SK-N-SH (cell line): ENCODE results near the gene VEGFA. TPM values are rescaled to one million over a fixed set of nuclear protein-coding genes. Genes with fewer than 3 reads are reported as not detected.

Experiments used
- CTCF ChIA-PET: fragments of 300-600, 350-600 bp; formaldehyde crosslinking; extraction: SDS; loops from one replicate; lab custom pipeline; 2021; lab: Yijun Ruan, JAX
- POLR2A ChIA-PET: fragments of 350-600 bp; sonication (Branson Sonifier 250); formaldehyde crosslinking; extraction: SDS; loops from one replicate; lab custom pipeline; 2020; ENCODE audit warnings: antibody characterized with exemption, inconsistent platforms; lab: Yijun Ruan, JAX
- DNase-seq: peaks from one replicate; pipeline ENCODE4 v3.0.0; 2012
- H2AFZ ChIP-seq: fragments of 200-600 bp; sonication (generic); 2 replicates; pipeline ENCODE4 v1.8.1; 2016; ENCODE audit warnings: antibody characterized with exemption, mild to moderate bottlenecking, low read depth
- H3F3A ChIP-seq: fragments of 200-600 bp; sonication (generic); replicated peaks from 2 replicates; pipeline ENCODE3; 2016; ENCODE audit warnings: antibody characterized with exemption, mild to moderate bottlenecking; ENCODE audit not compliant: insufficient read depth
- H3K27ac ChIP-seq, 2 experiments: fragments of 200-500 bp in 1 of 2; fragments of 200-600 bp in 1 of 2; sonication (Bioruptor generic) in 1 of 2; sonication (generic), shearing (Covaris generic) in 1 of 2; 2 replicates each; pipeline versions ENCODE4 v1.5.1 to v1.6.1; 2014 to 2016; ENCODE audit warnings: low read depth in 2 of 2, inconsistent platforms in 1 of 2, low read length in 1 of 2, mild to moderate bottlenecking in 1 of 2, mixed read lengths in 1 of 2
- H3K27me3 ChIP-seq: fragments of 200-600 bp; sonication (generic), shearing (Covaris generic); 2 replicates; pipeline ENCODE4 v1.6.1; 2016; ENCODE audit warnings: mixed run types; ENCODE audit not compliant: insufficient read depth
- H3K36me3 ChIP-seq, 2 experiments: fragments of 200-500 bp in 1 of 2; fragments of 200-600 bp in 1 of 2; sonication (Bioruptor generic) in 1 of 2; sonication (generic) in 1 of 2; replicated peaks in 1 of 2; 2 replicates each; pipeline versions ENCODE3 to v1.5.1; 2014 to 2016; ENCODE audit warnings: low read length in 1 of 2, mild to moderate bottlenecking in 1 of 2; ENCODE audit not compliant: insufficient read depth in 2 of 2, control insufficient read depth in 1 of 2
- H3K4me1 ChIP-seq, 2 experiments: fragments of 200-500 bp in 1 of 2; fragments of 200-600 bp in 1 of 2; sonication (Bioruptor generic) in 1 of 2; sonication (generic), shearing (Covaris generic) in 1 of 2; 2 replicates each; pipeline versions ENCODE4 v1.5.1 to v1.6.1; 2014 to 2016; ENCODE audit warnings: low read depth in 1 of 2, low read length in 1 of 2, mixed run types in 1 of 2; ENCODE audit not compliant: insufficient read depth in 2 of 2, control insufficient read depth in 1 of 2
- H3K4me2 ChIP-seq: fragments of 200-600 bp; sonication (generic), shearing (Covaris generic); 2 replicates; pipeline ENCODE4 v1.6.1; 2017; ENCODE audit warnings: mixed run types
- H3K4me3 ChIP-seq, 2 experiments: fragments of 200-500 bp in 1 of 2; fragments of 200-600 bp in 1 of 2; sonication (Bioruptor generic) in 1 of 2; sonication (generic), shearing (Covaris generic) in 1 of 2; 2 replicates each; pipeline versions ENCODE4 v1.5.1 to v1.8.1; 2014 to 2016; ENCODE audit warnings: low read depth in 2 of 2, inconsistent platforms in 1 of 2, low read length in 1 of 2, mild to moderate bottlenecking in 1 of 2, mixed read lengths in 1 of 2, moderate library complexity in 1 of 2
- H3K79me2 ChIP-seq: fragments of 200-600 bp; sonication (generic); 2 replicates; pipeline ENCODE4 v1.8.1; 2017; ENCODE audit warnings: mild to moderate bottlenecking; ENCODE audit not compliant: insufficient read depth
- H3K9ac ChIP-seq: fragments of 200-600 bp; sonication (generic); 2 replicates; pipeline ENCODE4 v1.6.1; 2017; ENCODE audit warnings: mixed run types
- H3K9me2 ChIP-seq: fragments of 200-600 bp; sonication (generic); 2 replicates; pipeline ENCODE4 v1.6.1; 2017; ENCODE audit warnings: mixed run types
- H3K9me3 ChIP-seq: fragments of 200-600 bp; sonication (generic); 2 replicates; pipeline ENCODE4 v1.6.1; 2017; ENCODE audit warnings: mixed run types, mild to moderate bottlenecking, moderate library complexity
- H4K20me1 ChIP-seq: fragments of 200-600 bp; sonication (generic); 2 replicates; pipeline ENCODE4 v1.6.1; 2017; ENCODE audit warnings: mild to moderate bottlenecking, mixed run types; ENCODE audit not compliant: insufficient read depth
- CTCF ChIP-seq: fragments of 200-600 bp; sonication (generic); IDR thresholded peaks from 2 replicates; pipeline ENCODE4 v1.6.1; 2017; ENCODE audit warnings: antibody characterized with exemption, mild to moderate bottlenecking, moderate library complexity
- FOSL2 ChIP-seq: IDR thresholded peaks from 2 replicates; pipeline ENCODE4 v1.4.0; 2012; ENCODE audit warnings: low read depth, mild to moderate bottlenecking, moderate library complexity, borderline replicate concordance
- FOXJ3 ChIP-seq: sonication (generic); formaldehyde crosslinking; IDR thresholded peaks from 2 replicates; pipeline ENCODE4 v1.5.1; 2020; ENCODE audit warnings: mild to moderate bottlenecking, missing genetic modification reagents
- FOXM1 ChIP-seq: IDR thresholded peaks from 2 replicates; pipeline ENCODE4 v1.4.0; 2012; ENCODE audit warnings: low read depth, mild to moderate bottlenecking
- GATA2 ChIP-seq: sonication (generic); formaldehyde crosslinking; IDR thresholded peaks from 2 replicates; pipeline ENCODE4 v1.5.0; 2020; ENCODE audit warnings: mild to moderate bottlenecking, missing genetic modification reagents
- IRF3 ChIP-seq: fragments of 150-350 bp; IDR thresholded peaks from 2 replicates; pipeline ENCODE4 v1.6.1; 2016; ENCODE audit warnings: mild to moderate bottlenecking, low read depth, low read length
- JUND ChIP-seq: IDR thresholded peaks from 2 replicates; pipeline ENCODE4 v1.4.0; 2012
- POLR2AphosphoS5 ChIP-seq: IDR thresholded peaks from 2 replicates; pipeline ENCODE4 v1.6.1; 2012; ENCODE audit warnings: low read depth, low read length
- RAD21 ChIP-seq: IDR thresholded peaks from 2 replicates; pipeline ENCODE4 v1.6.1; 2012; ENCODE audit warnings: mild to moderate bottlenecking, low read length
- RFX5 ChIP-seq: IDR thresholded peaks from 2 replicates; pipeline ENCODE4 v1.6.1; 2012; ENCODE audit warnings: mild to moderate bottlenecking, improper control_type of control experiment, low read length
- USF1 ChIP-seq: IDR thresholded peaks from 2 replicates; pipeline ENCODE4 v1.4.0; 2012; ENCODE audit warnings: low read depth, borderline replicate concordance
- WGBS: methylation state at CpG from one replicate; pipeline ENCODE4 v1.1.6; 2017; ENCODE audit warnings: low lambda C conversion rate; 5-methylcytosine and 5-hydroxymethylcytosine counted together
- polyA plus RNA-seq, 3 experiments: library from polyadenylated mRNA; depleted of rRNA; stranded (reverse); fragments of >200 nt; gene quantifications; 2 replicates each; pipeline ENCODE4 v1.2.3, GENCODE V29; 2012
- TF ChIP-seq, protein P1 (sequence below): IDR thresholded peaks from 2 replicates; pipeline ENCODE4 v1.4.0; 2012; ENCODE audit warnings: low read depth

VEGFA gene
- polyA plus RNA-seq, 1 of the 3 experiments (the other 2 are of a cell fraction), result 81.0 TPM

DNA sequence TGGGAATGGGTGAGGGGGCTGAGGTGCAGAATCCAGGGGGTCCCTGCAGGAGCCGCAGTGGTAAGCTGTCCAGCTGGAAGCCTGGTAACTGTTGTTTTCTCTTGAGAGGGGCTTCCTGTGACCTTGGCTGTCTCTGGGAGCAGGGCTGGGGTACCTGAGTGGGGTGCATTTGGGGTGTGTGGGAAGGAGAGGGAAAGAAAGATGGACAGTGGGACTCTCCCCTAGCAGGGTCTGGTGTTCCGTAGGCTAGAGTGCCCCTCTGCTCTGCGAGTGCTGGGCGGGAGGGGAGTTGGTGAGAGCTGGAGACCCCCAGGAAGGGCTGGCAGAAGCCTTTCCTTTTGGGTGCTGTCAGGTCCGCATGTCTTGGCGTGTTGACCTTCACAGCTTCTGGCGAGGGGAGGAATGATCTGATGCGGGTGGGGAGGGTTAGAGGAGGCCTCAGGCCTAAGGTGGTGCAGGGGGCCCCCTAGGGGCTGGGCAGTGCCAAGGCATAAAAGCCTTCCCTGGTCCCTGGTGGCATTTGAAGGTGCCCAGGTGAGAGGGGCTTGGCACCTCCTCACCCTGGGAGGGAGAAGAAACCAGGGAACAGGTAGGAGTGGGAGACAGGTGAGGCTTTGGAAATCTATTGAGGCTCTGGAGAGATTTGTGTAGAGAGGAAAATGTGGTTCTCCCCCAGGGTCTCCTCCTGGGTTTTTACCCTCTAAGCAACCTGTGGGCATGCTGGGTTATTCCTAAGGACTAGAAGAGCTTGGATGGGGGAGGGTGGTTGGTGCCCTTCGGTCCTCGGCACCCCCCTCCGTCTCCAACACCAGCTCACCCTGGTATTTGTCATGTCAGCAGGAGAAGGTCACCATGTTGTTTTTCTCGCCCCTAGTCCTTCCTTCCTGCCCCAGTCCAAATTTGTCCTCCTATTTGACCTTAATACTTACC is 3.3 kb downstream of the VEGFA start (continued):
- TF ChIP-seq CTCF (peak; percentile 67), FOXM1 (no peak), IRF3 (no peak), USF1 (no peak)

- Histone ChIP-seq H3K4me3 (peak overlapping the region; percentile 94 to 95), H3K9ac (no peak overlapping the region), H4K20me1 (peaks cover 57% of the 10 kb centered on the region), H3K4me1 (peaks cover 16 to 58% of the 10 kb centered on the region in 2 experiments), H3K4me2 (peak overlapping the region; percentile 99), H3K36me3 (peaks cover 18 to 35% of the 10 kb centered on the region in 2 experiments), H3K9me2 (no peaks in the 10 kb centered on the region), H3K79me2 (peaks cover 75% of the 10 kb centered on the region), H3K27ac (peak overlapping the region; percentile 33 to 93; a peak in 3 of 4 replicates), H3K27me3 (no peaks in the 10 kb centered on the region), H3F3A (no peaks in the 10 kb centered on the region), H3K9me3 (no peaks in the 10 kb centered on the region; the same call in 1 of the 2 replicates), H2AFZ (no peak overlapping the region)
- ChIA-PET POLR2A (interaction anchor here (0.6 to 3.4 kb wide), 13 partner anchors 8 to 309 kb away, joined by 3 to 11 read pairs (median 4); no protein-coding TSS in a partner anchor), CTCF (interaction anchor here (0.6 to 9.3 kb wide), 71 partner anchors 9 to 450 kb away, joined by 3 to 140 read pairs (median 5); no protein-coding TSS in a partner anchor)
- WGBS, result 79% methylated on average over 12 of the region's 12 CpGs
- no peak for TF ChIP-seq GATA2 (CRISPR knock-in tag)
- TF ChIP-seq RFX5, result no peak
- TF ChIP-seq FOSL2, result no peak
- no peak for TF ChIP-seq JUND
- TF ChIP-seq POLR2AphosphoS5, result no peak
- TF ChIP-seq RAD21, result no peak
- no peak for TF ChIP-seq FOXJ3
- TF ChIP-seq, protein P1, sequence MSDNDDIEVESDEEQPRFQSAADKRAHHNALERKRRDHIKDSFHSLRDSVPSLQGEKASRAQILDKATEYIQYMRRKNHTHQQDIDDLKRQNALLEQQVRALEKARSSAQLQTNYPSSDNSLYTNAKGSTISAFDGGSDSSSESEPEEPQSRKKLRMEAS, result no peak
- TF ChIP-seq CTCF, result no peak
- no peak for DNase-seq
These were observed 4.2 kb downstream of the VEGFA start for GRCh38 chr6:43773980-43774775.
